IPS DF 6.9 (cell line): ENCODE measurements around the gene PIEZO1.

Experiments used
- DNase-seq: peaks from one replicate; pipeline ENCODE4 v3.0.0-alpha.2; 2013; ENCODE audit warnings: low read depth, low spot score
- H3K27ac ChIP-seq: one replicate; pipeline ENCODE4 v1.5.1; 2013; ENCODE audit warnings: low read length, control low read depth
- H3K27me3 ChIP-seq: 2 replicates; pipeline ENCODE4 v1.6.1; 2013; ENCODE audit warnings: mild to moderate bottlenecking, low read length; ENCODE audit not compliant: control insufficient read depth, insufficient read depth
- H3K36me3 ChIP-seq: 2 replicates; pipeline ENCODE4 v1.6.1; 2013; ENCODE audit warnings: low read length; ENCODE audit not compliant: control insufficient read depth, insufficient read depth
- H3K4me1 ChIP-seq: 2 replicates; pipeline ENCODE4 v1.6.1; 2013; ENCODE audit warnings: low read length; ENCODE audit not compliant: control insufficient read depth, insufficient read depth
- H3K4me3 ChIP-seq: 2 replicates; pipeline ENCODE4 v1.5.1; 2013; ENCODE audit warnings: mild to moderate bottlenecking, low read length
- H3K9me3 ChIP-seq: 2 replicates; pipeline ENCODE4 v1.6.1; 2013; ENCODE audit warnings: low read length, inconsistent platforms; ENCODE audit not compliant: control insufficient read depth, insufficient read depth
- WGBS: extraction: QIAGEN DNeasy Blood & Tissue Kit; methylation state at CpG from one replicate; pipeline ENCODE4 v1.1.7; 2013; ENCODE audit warnings: mixed read lengths, missing lambda C conversion rate; ENCODE audit not compliant: insufficient read length, insufficient coverage; 5-methylcytosine and 5-hydroxymethylcytosine counted together

Gene PIEZO1

DNA sequence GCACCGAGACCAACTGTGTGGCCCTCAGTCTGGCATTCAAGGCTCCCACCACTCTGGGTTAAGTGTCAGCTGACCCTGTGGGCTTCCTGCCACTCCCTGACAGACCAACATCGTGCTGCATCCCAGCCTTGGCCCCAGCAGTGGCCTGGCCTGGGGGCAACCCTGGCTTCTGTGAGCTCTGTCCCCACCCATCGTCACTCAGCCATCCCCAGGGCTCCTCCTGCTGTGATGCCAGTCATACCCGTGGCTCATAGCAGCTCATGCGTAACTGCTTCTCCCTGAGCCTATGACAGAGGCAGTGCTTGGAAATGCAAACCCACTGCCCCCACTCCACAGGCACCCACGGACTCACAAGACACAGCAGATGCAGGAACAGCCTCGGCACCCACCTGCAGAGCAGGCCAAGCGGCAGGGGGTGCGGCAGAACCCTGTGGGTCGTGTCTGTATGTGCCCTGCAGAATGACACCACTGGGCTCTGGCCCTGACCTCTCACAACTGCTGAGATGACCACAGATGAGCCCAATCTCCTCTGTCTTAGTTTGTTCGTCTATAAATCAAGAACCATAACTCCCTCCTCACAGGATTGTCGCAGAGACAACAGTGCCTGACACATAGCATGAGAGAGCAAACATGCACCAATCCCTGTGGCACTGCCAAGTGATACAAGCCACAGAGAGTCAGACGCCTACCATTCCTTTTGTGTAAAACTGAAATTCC lies 26.6 kb downstream of the PIEZO1 start:
- no peak for DNase-seq
- no peaks in the 10 kb centered on the region; the same call in 1 of the 2 replicates for H3K36me3 ChIP-seq
- H3K4me1 ChIP-seq = peaks cover 18% of the 10 kb centered on the region
- H3K4me3 ChIP-seq = no peak overlapping the region
- H3K9me3 ChIP-seq = no peaks in the 10 kb centered on the region
- no peaks in the 10 kb centered on the region for H3K27me3 ChIP-seq
- WGBS = no CpG with 5 or more reads among the region's 13 CpGs
- no peak overlapping the region for H3K27ac ChIP-seq

GRCh38 chr16:88755745-88756443 lies 29.1 kb downstream of the PIEZO1 start:
- no peaks in the 10 kb centered on the region for H3K36me3 ChIP-seq
- DNase-seq = no peak
- no peak overlapping the region for H3K4me3 ChIP-seq
- H3K27ac ChIP-seq = no peak overlapping the region
- no CpG with 5 or more reads among the region's 23 CpGs for WGBS
- H3K4me1 ChIP-seq = peaks cover 8% of the 10 kb centered on the region
- no peaks in the 10 kb centered on the region for H3K9me3 ChIP-seq
- no peaks in the 10 kb centered on the region for H3K27me3 ChIP-seq

- WGBS = no CpG with 5 or more reads among the region's 42 CpGs
- peaks cover 8% of the 10 kb centered on the region for H3K4me1 ChIP-seq
- H3K36me3 ChIP-seq = no peaks in the 10 kb centered on the region
- no peak overlapping the region for H3K4me3 ChIP-seq
- H3K9me3 ChIP-seq = no peaks in the 10 kb centered on the region
- no peaks in the 10 kb centered on the region for H3K27me3 ChIP-seq
- H3K27ac ChIP-seq = no peak overlapping the region
- DNase-seq = no peak
Measured at GRCh38 chr16:88754912-88755744, 29.9 kb downstream of the PIEZO1 start.

DNA sequence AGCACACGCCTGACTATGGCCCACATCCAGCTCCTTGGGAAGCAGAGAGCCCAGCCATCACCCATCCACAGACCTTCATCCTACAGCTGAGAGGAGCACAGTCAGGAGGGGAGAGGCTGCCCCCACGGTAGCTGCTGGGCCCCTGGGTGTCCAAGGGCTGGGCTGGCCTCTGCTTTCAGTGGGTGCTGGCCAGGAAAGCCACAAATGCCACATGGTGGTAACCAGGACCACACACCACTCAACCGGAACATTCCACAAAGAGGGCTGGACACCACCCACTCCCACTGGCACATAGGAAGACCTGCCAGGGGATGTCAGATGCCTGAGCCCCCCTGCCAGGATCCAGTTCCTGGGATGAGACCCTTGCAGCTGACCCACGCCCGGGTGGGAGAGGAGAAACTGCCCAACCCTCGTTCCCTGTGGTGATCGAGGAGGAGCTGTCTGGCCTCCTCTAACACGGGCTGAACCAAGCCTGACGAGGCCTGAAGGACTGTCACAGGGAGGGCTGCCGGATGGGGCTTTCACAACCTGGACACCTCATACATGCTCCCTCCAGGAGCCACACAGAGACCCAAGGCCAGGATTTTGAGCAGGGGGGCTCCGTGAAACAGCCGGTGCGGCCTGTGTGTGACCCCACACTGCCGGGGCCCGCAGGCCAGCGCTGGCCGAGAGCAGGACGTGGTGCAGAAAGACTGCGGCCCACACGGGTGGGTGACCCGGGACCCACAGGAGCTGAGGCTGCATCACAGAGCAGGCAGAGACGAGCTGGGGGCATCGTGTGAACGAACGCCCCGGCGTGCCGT lies 30.7 kb downstream of the PIEZO1 start:
- no peak overlapping the region for H3K27ac ChIP-seq

GRCh38 chr16:88753602-88754001 lies 31.4 kb downstream of the PIEZO1 start:
- H3K27me3 ChIP-seq = no peaks in the 10 kb centered on the region
- WGBS = no CpG with 5 or more reads among the region's 11 CpGs
- H3K4me1 ChIP-seq = peaks cover 8% of the 10 kb centered on the region
- H3K9me3 ChIP-seq = no peaks in the 10 kb centered on the region
- DNase-seq = no peak
- H3K27ac ChIP-seq = no peak overlapping the region
- H3K4me3 ChIP-seq = no peak overlapping the region
- H3K36me3 ChIP-seq = no peaks in the 10 kb centered on the region

More for the DNA sequence above, 30.7 kb downstream of the PIEZO1 start:
- Histone ChIP-seq H3K36me3 (no peaks in the 10 kb centered on the region), H3K27me3 (no peaks in the 10 kb centered on the region), H3K9me3 (no peaks in the 10 kb centered on the region), H3K4me3 (no peak overlapping the region), H3K4me1 (peaks cover 8% of the 10 kb centered on the region)
- DNase-seq = no peak
- WGBS = no CpG with 5 or more reads among the region's 28 CpGs

DNA sequence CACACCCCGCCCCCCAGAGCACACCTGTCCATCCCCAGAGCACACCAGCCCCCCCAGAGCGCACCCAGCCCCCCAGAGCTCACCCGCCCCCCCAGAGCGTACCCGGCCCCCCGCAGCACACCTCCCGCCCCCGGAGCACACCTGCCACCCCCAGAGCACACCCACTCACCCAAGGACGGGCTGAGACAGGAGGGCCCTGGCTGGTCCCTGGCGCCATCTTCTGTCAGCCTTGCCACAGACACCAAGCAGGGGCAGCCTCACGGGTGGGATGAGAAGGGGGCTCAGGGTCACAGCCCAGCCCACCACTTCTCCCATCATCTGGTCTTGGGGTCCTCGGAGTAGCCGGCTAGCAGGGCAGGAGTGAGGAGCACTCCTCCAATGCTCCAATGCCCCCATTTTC lies 31.8 kb downstream of the PIEZO1 start:
- Histone ChIP-seq H3K27ac (no peak overlapping the region), H3K36me3 (no peaks in the 10 kb centered on the region), H3K9me3 (no peaks in the 10 kb centered on the region), H3K27me3 (no peaks in the 10 kb centered on the region), H3K4me3 (no peak overlapping the region), H3K4me1 (peaks cover 8% of the 10 kb centered on the region)
- WGBS = no CpG with 5 or more reads among the region's 13 CpGs
- DNase-seq = no peak

GRCh38 chr16:88752386-88753002 lies 32.5 kb downstream of the PIEZO1 start:
- no peaks in the 10 kb centered on the region for H3K36me3 ChIP-seq
- WGBS = no CpG with 5 or more reads among the region's 16 CpGs

GRCh38 chr16:88750854-88751253 lies 34.2 kb downstream of the PIEZO1 start:
- no CpG with 5 or more reads among the region's 12 CpGs for WGBS
- DNase-seq = no peak
- no peak overlapping the region for H3K27ac ChIP-seq
- H3K4me1 ChIP-seq = peaks cover 8% of the 10 kb centered on the region
- no peak overlapping the region for H3K4me3 ChIP-seq
- H3K9me3 ChIP-seq = no peaks in the 10 kb centered on the region
- H3K27me3 ChIP-seq = no peaks in the 10 kb centered on the region
- no peaks in the 10 kb centered on the region for H3K36me3 ChIP-seq

More at GRCh38 chr16:88752386-88753002, 32.5 kb downstream of the PIEZO1 start:
- no peak overlapping the region for H3K27ac ChIP-seq
- no peak for DNase-seq
- no peaks in the 10 kb centered on the region for H3K9me3 ChIP-seq
- peaks cover 8% of the 10 kb centered on the region for H3K4me1 ChIP-seq
- H3K4me3 ChIP-seq = no peak overlapping the region
- no peaks in the 10 kb centered on the region for H3K27me3 ChIP-seq

GRCh38 chr16:88749358-88749757 lies 35.7 kb downstream of the PIEZO1 start:
- Histone ChIP-seq H3K36me3 (no peaks in the 10 kb centered on the region), H3K9me3 (no peaks in the 10 kb centered on the region), H3K4me3 (no peak overlapping the region), H3K27me3 (no peaks in the 10 kb centered on the region), H3K27ac (no peak overlapping the region), H3K4me1 (peaks cover 2% of the 10 kb centered on the region; the same call in 1 of the 2 replicates)
- no peak for DNase-seq
- WGBS = no CpG with 5 or more reads among the region's 26 CpGs
